Endothelial cell (in vitro differentiated cells): ENCODE results near the gene MAT2B. TPM values are rescaled to one million over a fixed set of nuclear protein-coding genes. Genes with fewer than 3 reads are reported as not detected.

Experiments
- DNase-seq: peaks from one replicate; pipeline ENCODE4 v3.0.0; 2021; ENCODE audit warnings: low spot score
- H3K27ac Mint-ChIP-seq: one replicate; pipeline ENCODE4 v1.8.0; 2021; ENCODE audit warnings: mixed read lengths, inconsistent platforms; ENCODE audit not compliant: unreplicated experiment
- H3K27me3 Mint-ChIP-seq: one replicate; pipeline ENCODE4 v1.8.0; 2021; ENCODE audit warnings: mild to moderate bottlenecking, moderate library complexity, mixed read lengths, inconsistent platforms; ENCODE audit not compliant: unreplicated experiment
- H3K36me3 Mint-ChIP-seq: one replicate; pipeline ENCODE4 v1.8.0; 2021; ENCODE audit warnings: mild to moderate bottlenecking, low read depth, mixed read lengths, inconsistent platforms; ENCODE audit not compliant: unreplicated experiment
- H3K4me1 Mint-ChIP-seq: one replicate; pipeline ENCODE4 v1.8.0; 2021; ENCODE audit warnings: mild to moderate bottlenecking, mixed read lengths, inconsistent platforms; ENCODE audit not compliant: unreplicated experiment
- H3K4me3 Mint-ChIP-seq: one replicate; pipeline ENCODE4 v1.8.0; 2021; ENCODE audit warnings: mild to moderate bottlenecking, mixed read lengths, inconsistent platforms; ENCODE audit not compliant: unreplicated experiment
- H3K9me3 Mint-ChIP-seq: one replicate; pipeline ENCODE4 v1.8.0; 2021; ENCODE audit warnings: mixed read lengths, inconsistent platforms; ENCODE audit not compliant: unreplicated experiment
- CTCF ChIP-seq: fragments of 200-600 bp; sonication (generic); IDR thresholded peaks from one replicate; pipeline ENCODE4 v1.5.0; 2021; ENCODE audit warnings: antibody characterized with exemption; ENCODE audit not compliant: unreplicated experiment
- long read RNA-seq: library from polyadenylated mRNA; unstranded; transcript quantifications from one replicate; pipeline ENCODE4 v2.0.0, GENCODE V29; 2020; ENCODE audit not compliant: unreplicated experiment
- total RNA-seq: library from RNA; stranded (reverse); fragmentation: NEBNext Ultra II Directional; extraction: Animal tissue kit (Norgen Biotek cat#: 25700); gene quantifications from one replicate; pipeline ENCODE4 v1.2.1, GENCODE V29; 2021; ENCODE audit not compliant: unreplicated experiment

MAT2B gene
- total RNA-seq: 25.2 TPM
- long read RNA-seq, transcript MAT2B-201 (7 exons, 2,226 nt): minor isoform, 5 of 32 reads
- long read RNA-seq, transcript MAT2B-202 (7 exons, 2,103 nt): major isoform, 20 of 32 reads
- long read RNA-seq, partial matches to known transcripts: 0 of 32 reads
- long read RNA-seq, other reads (novel, unspliced or antisense): 6 of 32 reads

GRCh38 chr5:163505368-163506094, at the start of gene MAT2B:
TSS of gene MAT2B (plus strand) at chr5:163505619. CDS start at chr5:163505687, 68 bp downstream.
- Mint-ChIP-seq H3K27me3 (peaks cover 12% of the 10 kb centered on the region), H3K4me1 (peaks cover 17% of the 10 kb centered on the region), H3K4me3 (peak within 1 kb of the TSS; percentile 99), H3K36me3 (no peaks in the 10 kb centered on the region), H3K9me3 (no peaks in the 10 kb centered on the region), H3K27ac (peak within 1 kb of the TSS; percentile 99)
- peak; percentile 43 for TF ChIP-seq CTCF
- peak; percentile 96 for DNase-seq

- Mint-ChIP-seq H3K27ac (no peak overlapping the region), H3K36me3 (peaks cover 10% of the 10 kb centered on the region), H3K27me3 (peaks cover 2% of the 10 kb centered on the region), H3K9me3 (peaks cover 4% of the 10 kb centered on the region), H3K4me3 (no peak overlapping the region), H3K4me1 (peaks cover 9% of the 10 kb centered on the region)
- TF ChIP-seq CTCF: no peak
- no peak for DNase-seq
Observed at GRCh38 chr5:163456029-163456589, 49.3 kb upstream of the MAT2B start.

- peaks cover 7% of the 10 kb centered on the region for H3K36me3 Mint-ChIP-seq
- H3K9me3 Mint-ChIP-seq: peaks cover 4% of the 10 kb centered on the region
- no peak for DNase-seq
- H3K4me3 Mint-ChIP-seq: no peak overlapping the region
- peaks cover 9% of the 10 kb centered on the region for H3K4me1 Mint-ChIP-seq
- H3K27me3 Mint-ChIP-seq: peaks cover 2% of the 10 kb centered on the region
- H3K27ac Mint-ChIP-seq: no peak overlapping the region
- TF ChIP-seq CTCF: no peak
Observed at GRCh38 chr5:163456840-163457239, 48.6 kb upstream of the MAT2B start.

- no peak for DNase-seq
- H3K4me1 Mint-ChIP-seq: peaks cover 9% of the 10 kb centered on the region
- peaks cover 2% of the 10 kb centered on the region for H3K27me3 Mint-ChIP-seq
Observed at GRCh38 chr5:163458778-163459385, 46.5 kb upstream of the MAT2B start.

More at GRCh38 chr5:163458778-163459385, 46.5 kb upstream of the MAT2B start:
- Mint-ChIP-seq H3K4me3 (peak overlapping the region; percentile 97), H3K36me3 (peaks cover 7% of the 10 kb centered on the region), H3K9me3 (peaks cover 4% of the 10 kb centered on the region), H3K27ac (peak overlapping the region; percentile 81)
- TF ChIP-seq CTCF: no peak
